HG03060 (cell line): ENCODE data around the gene PEX1.
"Not testable (repeated sequence)": the region's sequence is repeated elsewhere in the genome, so short reads cannot be mapped to it uniquely, and the experiment has no call there.

Experiments
- ATAC-seq: cut with Tn5 transposase; IDR thresholded peaks from one replicate; pipeline ENCODE4 v1.9.1; 2021; ENCODE audit warnings: low read depth, moderate number of reproducible peaks; ENCODE audit not compliant: unreplicated experiment

PEX1 gene

DNA sequence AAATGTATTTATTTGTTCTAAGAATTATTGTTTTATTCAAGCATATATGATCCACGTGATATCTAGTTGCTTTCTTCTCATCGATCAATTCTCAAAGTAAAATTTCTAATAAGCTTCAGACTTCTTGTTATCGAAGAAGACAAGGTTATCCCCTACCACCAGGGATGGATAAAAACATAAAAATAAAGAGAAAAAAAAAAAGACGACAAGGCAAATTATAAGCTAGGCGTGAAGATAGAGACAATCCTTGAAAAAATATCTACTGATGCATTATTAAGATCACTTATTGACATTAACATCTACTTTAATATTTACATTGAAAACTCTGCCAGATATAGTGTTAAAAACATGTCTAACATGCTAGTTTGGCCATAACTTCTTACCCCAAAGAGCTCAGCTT, 19.4 kb downstream of the PEX1 start:
- no peak for ATAC-seq

DNA sequence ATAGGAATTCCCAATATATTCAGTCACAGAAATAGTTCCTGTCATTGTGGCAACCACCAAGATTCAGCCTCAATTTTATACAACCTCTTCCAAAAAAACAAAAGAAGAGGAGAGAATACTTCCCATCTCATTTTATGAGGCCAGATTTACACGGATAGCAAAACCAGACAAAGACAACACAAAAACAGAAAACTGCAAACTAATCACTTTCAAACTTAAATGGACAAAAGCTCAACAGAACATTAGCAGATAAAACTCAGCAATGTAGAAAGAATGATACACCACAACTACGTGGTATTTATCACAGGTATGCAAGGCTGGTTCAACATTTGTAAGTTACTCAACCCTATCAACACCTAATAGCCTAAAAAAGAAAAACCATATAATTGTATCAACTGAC, 22.0 kb downstream of the PEX1 start:
- no peak for ATAC-seq

DNA sequence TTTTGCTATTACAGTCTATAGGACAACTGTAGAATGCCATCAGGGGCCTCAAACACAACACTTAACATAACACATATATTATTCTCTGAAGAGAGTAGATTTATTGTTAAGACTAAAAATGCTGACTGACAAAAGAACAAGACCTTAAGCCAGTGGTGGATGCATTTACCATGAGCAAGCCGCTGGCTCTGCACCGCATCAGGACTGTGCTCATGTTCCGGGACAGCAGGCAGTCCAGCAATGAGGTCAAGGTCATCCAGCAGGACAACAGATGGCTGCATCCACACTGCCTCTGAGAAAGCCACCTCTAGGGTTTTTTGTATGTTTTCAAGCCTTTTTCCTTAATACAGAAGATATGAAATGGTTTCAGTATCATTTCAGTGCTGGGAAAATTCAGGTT, 23.8 kb downstream of the PEX1 start:
- no peak for ATAC-seq

DNA sequence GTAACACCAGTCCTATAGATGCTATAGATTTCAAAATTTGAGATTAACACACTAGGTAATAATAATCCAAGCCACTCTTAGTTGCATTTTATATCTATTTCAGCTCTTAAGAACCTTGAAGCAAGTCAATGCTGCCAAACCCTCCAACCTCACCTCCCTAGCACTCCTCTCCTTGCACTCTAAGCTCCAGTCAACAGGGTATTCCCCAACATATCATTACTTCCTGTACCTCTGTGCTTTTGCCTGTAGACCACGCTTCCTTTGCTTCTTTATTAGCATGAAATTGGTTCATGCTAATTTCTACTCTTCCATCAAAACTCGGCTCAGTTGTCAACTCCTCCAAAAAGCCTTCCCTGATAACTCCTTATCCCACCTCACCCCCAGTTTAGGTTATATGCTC, 24.6 kb downstream of the PEX1 start:
- ATAC-seq = no peak

DNA sequence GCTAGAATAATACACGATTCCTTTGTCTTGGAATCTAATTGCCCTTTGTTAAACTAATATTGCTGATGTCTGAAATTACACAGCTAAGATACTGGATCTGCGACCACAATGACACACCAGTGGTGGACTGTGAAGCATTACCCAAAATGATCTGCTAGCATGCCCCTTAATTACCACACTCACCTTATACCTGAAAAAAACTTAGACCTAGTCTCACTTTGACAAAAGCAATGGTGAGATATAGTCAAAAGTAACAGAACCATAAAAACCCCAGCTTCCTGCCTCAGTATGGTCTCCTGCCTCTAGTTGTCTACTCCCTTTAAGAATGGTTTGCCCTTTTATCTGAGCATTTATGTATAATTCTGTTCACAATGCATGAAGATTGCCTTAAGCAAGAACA, 29.8 kb downstream of the PEX1 start:
- no peak for ATAC-seq

DNA sequence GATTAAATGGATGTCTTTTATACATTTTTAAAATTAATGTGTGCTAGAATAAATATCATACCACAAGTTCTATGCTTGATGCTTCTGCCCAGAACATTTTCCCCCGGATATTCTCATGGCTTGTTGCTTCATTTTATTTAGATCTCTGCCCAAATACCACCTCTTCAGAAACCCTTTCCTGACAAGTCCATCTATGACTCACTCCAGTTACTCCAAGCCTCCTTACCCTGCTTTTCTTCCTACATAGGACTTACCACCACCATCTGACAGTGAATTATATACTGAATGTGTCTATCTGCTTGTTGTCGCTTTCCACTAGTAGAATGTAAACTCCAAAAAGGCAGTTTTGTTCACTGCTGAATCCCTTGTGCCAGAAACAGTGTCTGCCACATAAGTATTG, 31.4 kb downstream of the PEX1 start:
- no peak for ATAC-seq

DNA sequence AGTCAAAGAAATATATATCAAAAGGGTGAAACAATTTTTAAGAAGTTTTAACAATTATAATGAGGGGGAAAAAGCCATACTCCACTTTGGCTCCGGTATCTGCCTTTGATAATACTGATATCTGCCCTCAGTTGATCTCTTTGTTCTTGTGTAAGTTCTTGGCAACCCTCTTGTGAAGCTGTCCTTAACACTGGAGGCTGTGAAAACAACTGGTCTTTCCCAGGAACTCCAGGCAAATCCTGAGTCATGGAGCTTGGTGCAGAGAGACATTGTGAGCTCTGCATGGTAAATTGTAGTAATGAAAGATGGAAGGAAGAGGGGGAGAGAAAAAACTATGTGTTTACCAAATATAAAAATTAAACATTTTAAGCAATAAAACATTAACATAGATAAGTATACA, 38.7 kb downstream of the PEX1 start:
- ATAC-seq = no peak

DNA sequence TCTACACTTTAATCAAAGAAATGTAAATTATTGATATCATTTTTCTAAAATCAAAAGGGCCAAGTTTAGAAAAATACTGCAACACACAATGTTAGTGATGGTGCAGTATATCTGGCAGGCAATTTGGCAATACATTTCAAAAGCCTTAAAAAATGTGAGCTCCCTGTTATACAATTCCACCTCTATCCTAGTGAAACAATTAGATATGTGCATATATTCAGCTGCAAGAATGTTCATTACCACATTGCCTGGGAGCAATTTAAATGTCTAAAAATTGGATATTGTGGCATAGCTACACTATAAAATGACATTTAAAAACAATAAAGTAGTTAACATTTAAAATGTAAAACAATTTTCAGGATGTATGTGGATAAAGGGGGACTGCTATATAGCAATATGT, 40.5 kb downstream of the PEX1 start:
- ATAC-seq = no peak

DNA sequence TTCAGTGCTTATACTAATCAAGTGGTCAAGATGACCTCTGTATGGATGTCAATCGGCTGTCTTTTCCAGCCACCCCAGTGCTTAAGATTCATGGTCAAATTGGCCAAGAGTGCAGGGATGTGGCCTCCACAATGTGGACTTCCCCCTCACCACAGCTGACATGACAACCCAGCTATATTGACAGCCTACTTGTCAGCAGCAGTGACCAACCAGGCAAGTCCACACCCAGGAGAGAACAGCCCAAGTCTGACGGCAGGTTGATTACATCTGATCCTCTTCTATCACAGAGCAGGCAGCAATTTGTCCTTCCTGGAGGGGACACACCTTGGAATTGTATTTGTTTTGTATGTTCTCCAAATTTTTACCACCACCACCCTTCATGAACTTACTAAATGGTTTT, 42.3 kb downstream of the PEX1 start:
- ATAC-seq = no peak

DNA sequence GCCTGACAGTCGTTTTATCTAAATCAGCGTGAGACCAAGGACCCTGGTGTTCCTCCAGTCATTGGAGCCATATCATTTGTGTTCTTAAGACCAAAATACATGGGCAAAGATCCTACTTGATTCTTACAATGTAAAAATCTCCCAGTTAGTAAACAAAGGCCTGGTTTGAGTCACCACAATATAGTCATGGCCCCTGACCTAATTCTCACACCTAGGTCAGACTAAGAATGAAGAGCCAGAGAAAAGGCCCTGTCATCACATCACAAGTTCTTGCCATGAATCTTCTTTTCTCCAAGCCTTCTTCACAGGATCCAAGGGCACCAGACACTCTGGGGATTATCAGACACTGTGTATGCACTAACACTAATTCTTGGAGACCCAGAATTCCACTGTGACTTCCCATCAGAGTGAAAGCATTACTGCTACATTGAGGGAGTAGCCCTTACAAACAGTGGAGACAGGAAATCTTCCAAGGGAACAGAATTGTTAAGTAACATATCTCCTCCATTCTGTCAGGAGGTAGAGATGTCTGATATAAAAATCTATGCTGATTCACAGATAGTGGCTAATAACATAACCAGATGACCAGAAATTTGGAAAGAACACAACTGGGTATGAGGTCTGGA, 42.9 kb downstream of the PEX1 start:
- ATAC-seq = no peak

DNA sequence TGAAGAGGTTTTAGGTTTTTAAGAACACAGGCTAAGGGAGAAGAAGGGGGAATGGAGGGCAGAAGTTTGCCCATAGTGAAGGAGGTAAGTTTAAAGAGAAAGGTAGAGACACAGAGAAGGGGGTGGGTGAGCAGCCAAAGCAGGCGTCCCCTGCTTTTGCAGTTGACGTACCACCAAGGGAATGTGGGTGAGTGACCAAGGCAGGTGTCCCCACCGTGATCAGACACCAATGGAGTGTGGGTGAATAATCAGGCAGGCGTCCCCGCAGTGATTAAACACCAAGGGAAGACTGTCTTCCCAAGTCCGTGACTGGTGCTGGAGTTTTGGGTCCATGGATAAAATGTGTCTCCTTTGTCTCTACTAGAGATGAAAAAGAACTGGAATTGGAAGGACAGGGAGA, 44.1 kb downstream of the PEX1 start:
- ATAC-seq = not testable (repeated sequence)

DNA sequence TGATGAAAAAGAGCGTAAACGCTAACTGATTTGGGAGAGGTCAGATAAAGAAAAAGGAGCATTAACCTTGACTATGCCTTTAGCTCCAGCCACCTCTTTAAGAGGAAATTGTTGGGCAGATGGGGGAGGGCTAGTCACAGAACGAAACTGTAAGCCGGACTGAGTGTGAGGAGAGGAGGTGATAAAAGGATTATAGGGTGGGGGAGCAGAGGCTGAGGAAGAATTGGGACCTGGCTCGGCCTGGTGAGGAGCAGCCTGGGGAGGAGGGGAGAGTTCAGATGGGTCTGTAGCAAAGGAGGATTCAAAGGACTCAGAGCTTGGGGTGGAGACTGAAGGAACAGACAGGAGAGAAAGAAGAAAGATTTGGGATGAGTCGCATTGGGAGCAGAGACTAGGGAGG, 44.7 kb downstream of the PEX1 start:
- not testable (repeated sequence) for ATAC-seq

DNA sequence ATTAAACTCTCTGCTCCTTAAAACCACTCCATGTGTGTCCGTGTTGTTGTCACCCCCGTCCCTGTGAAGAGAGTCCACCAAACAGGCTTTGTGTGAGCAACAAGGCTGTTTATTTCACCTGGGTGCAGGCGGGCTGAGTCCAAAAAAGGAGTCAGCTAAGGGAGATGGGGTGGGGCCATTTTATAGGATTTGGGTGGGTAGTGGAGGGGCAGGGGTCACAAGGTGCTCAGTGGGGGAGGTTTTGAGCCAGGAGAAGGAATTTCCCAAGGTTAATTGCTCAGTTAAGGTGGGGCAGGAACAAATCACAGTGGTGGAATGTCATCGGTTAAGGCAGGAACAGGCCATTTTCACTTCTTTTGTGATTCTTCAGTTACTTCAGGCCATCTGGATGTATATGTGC, 49.2 kb downstream of the PEX1 start:
- ATAC-seq = not testable (repeated sequence)

DNA sequence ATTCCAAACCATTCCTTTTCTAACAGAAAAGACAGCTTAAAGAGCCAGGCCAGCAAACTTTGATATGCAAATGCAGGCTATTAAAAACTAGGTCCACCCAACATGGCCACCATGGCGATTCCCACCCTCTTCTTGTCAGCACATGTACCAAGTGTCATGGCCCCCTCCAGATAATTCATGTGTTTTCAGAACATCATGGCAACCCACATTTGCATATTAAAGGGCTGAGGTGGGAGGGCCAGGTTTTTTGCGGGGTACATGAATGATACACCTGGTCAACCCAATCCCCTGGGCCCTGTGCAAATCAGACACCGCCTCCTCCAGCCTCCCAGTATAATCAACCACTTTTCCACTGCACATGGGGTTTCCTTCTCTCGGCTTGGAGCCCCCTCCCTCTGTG, 49.6 kb downstream of the PEX1 start:
- no peak for ATAC-seq

DNA sequence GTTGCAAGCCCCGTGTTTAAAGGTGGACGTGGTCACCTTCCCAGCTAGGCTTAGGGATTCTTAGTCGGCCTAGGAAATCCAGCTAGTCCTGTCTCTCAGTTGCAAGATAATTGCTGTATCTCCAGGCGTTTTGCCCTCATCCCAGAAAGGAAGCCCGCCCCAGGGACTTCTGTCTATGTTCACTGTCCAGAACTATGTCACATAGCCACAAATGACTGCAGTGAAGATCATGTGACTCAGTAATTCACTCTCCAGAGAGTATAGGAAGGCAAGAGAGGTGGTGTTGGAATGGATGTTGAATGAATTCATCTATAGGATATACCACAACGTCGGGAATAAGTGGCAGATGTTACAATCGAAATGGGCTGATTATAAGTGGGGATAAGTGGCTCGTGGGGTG, 50.2 kb downstream of the PEX1 start:
- no peak for ATAC-seq

DNA sequence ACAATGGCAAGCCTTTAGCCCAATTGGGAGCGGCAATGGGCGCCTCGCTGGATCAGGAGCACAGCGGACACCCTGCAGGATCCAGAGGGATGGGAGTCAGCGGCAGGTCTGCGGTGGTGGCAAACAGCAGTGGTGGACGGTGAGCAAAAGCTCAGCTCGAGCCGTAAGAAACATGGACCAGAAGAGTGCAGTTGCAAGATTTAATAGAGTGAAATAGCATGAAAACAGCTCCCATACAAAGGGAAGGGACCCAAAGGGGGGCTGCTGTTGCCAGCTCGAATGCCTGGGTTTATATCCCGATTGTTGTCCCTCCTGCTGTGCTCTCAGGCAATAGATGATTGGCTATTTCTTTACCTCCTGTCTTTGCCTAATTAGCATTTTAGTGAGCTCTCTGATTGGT, 50.6 kb downstream of the PEX1 start, which contains the start of gene ERVW-1:
TSS of gene ERVW-1 (minus strand) at position 266 of the 400 bp plus-strand sequence. CDS start 7,565 bp downstream, outside the sequence.
- ATAC-seq = not testable (repeated sequence)

DNA sequence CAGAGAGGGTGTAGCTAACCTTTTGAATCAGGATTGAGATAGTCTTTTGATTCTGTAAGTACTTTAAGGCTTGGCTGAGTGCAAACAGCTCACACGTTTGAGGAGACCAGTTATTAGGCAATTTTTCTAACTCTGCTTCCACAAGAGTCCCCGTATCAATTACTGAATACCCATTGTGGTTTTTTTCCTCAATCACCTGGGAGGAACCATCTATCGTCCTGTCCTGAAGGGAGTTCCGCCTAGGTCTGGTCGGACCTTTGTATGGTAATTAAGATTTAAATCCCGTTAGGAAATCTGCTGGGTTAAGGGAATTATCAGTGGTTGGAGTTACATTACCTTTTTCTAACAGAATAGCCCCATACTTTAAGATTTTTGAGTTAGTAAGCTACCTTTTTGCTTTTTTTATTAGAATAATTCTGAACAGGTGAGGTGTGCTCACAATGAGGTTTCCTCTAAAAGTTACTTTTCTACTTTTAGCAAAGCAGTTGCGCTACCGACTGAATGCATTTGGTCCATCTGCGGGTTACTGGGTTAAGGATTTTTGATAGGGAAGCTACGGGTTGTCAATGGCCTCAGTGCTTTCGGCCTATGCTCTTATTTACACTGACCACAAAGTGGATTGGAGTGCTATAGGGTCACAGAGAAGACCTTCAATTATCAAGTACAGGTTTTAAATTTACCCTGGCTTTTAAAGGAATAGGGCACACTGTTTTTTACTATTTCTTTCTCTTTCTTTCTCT, 52.3 kb downstream of the PEX1 start:
- ATAC-seq = not testable (repeated sequence)

DNA sequence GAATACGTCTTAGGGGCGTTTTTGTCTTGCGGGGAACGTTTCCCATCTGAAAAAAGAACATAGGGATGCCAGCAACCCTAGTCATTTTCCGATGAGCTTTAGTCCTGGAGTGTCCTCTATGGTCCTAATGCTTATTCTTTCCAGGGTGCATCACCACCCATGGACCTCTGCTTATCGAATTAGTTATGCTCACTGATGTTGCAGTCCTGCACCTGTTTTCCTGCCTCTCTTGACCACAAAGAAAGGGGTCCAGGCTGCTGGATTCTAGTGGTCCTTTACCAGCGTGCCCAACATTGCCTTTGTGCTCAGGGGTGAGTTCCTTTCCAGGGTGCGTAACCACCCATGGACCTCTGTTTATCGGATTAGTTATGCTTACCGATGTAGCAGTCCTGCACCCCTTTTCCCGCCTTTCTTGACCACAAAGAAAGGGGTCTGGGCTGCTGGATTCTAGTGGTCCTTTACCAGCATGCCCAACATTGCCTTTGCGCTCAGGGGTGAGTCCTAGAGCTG, 53.0 kb downstream of the PEX1 start:
- not testable (repeated sequence) for ATAC-seq

DNA sequence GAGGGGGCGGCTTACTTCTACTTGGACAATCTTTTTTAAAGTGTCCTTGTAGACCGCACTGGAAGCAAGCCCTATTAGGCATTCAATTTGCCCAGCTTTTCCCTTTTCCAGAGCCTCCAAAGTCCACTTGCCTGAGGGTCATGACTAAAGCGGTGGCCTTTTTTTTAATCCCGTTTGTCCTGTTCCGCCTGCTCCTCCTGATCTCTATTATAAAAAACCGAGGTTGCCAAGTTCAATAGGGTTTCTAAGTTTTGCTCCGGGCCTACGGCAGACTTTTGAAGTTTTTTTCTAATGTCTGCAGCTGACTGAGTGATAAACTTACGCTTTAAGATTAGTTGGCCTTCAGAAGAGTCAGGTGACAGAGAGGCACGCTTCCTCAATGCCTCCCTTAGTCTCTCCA, 54.3 kb downstream of the PEX1 start:
- ATAC-seq = not testable (repeated sequence)

DNA sequence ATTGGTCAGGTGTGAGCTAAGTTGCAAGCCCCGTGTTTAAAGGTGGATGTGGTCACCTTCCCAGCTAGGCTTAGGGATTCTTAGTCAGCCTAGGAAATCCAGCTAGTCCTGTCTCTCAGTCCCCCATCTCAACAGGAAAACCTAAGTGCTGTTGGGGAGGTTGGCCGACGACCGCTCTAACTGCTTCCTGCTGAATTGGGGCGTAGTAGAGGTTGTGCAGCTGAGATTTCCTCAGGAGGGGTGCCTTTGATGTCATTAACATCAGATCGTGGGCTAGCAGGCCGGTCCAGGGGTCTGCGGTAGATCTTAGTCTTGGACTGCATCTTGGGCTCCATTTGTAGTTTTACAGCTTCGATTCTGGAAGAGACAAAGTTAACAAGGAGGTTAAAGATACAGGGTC, 59.7 kb downstream of the PEX1 start:
- not testable (repeated sequence) for ATAC-seq

DNA sequence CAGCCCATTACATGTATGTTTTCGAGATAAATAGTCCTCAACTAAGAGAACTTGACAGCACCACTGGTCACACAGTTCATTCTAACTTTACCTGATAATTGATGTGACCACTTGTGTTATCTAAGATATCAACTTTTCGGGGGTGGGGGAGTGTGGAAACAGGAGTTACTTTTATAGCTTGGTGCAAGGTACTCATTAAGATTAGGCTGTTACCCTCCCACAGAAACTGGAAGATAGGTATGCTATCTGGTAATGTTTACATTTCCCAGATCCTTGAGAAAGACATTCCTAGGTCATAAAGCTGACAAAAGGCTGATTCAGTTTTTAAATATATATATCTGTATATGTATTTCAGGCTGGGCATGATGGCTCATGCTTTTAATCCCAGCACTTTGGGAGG, 61.6 kb downstream of the PEX1 start:
- no peak for ATAC-seq

DNA sequence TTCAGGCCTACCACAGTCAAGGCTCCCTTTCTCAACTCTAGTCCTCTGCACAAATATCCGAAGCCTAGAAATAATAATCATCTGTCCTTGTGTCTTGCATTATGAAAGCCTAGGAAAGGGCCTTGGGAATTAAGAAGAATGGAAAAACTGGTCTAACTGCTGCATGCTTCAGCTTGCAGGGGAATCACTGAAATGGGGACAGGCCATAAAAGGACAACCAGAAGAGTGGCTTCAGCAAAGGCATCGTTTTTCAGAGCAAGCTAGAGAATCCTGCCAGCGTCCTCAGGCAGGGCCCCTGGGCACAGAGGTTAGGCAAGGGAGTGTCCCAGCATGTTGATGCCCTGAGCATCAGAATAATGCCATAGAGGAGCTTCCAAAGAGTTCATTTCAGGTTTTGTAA, 63.8 kb downstream of the PEX1 start:
- ATAC-seq = no peak
